Astrocyte of the cerebellum (primary cell): ENCODE results near the gene RIMOC1.

ENCODE experiments used
- DNase-seq: peaks from one replicate; pipeline ENCODE4 v3.0.0-alpha.2; 2011; ENCODE audit warnings: low read depth
- H3K4me3 ChIP-seq: 2 replicates; pipeline ENCODE4 v1.5.1; 2011; ENCODE audit warnings: mild to moderate bottlenecking, low read depth, low read length, moderate library complexity
- CTCF ChIP-seq: IDR thresholded peaks from 2 replicates; pipeline ENCODE4 v1.5.1; 2012; ENCODE audit warnings: low read length, low read depth, moderate library complexity, mild to moderate bottlenecking; ENCODE audit errors: missing control alignments
- in situ Hi-C: cut with HindIII; loops from 2 replicates; pipeline ENCODE4 v1.10.0; 2017; ENCODE audit warnings: low sequenced_read_pairs

RIMOC1 gene

GRCh38 chr5:41951224-41951623 lies 47.1 kb downstream of the RIMOC1 start:
- DNase-seq: no peak
- TF ChIP-seq CTCF: no peak
- H3K4me3 ChIP-seq: no peak overlapping the region
- in situ Hi-C loops: no loop called here
